Activated CD4-positive, alpha-beta T cell treated with anti-CD3 and anti-CD28 coated beads, Interleukin-2, amount 10 ng/mL, durations not matched to agents 7 days and 5 days (primary cell): ENCODE data around the gene FAM76A. TPM values are rescaled to one million over a fixed set of nuclear protein-coding genes. Genes with fewer than 3 reads are reported as not detected.
"Not testable (repeated sequence)": the region's sequence is repeated elsewhere in the genome, so short reads cannot be mapped to it uniquely, and the experiment has no call there.

Experiments used
- CTCF ChIA-PET: fragments of 350-600 bp; sonication (Branson Sonifier 250); formaldehyde crosslinking; loops from one replicate; lab custom pipeline; 2021; ENCODE audit warnings: antibody characterized with exemption; lab: Charles Lee
- POLR2A ChIA-PET: fragments of 350-600 bp; sonication (Branson Sonifier 250); formaldehyde crosslinking; loops from one replicate; lab custom pipeline; 2021; ENCODE audit warnings: antibody characterized with exemption; lab: Charles Lee
- DNase-seq: peaks from one replicate; pipeline ENCODE4 v3.0.0-alpha.2; 2020
- H3K27ac Mint-ChIP-seq: one replicate; pipeline ENCODE4 v1.8.0; 2021; ENCODE audit warnings: mild to moderate bottlenecking, moderate library complexity, mixed read lengths
- H3K27me3 Mint-ChIP-seq: one replicate; pipeline ENCODE4 v1.8.0; 2021; ENCODE audit warnings: mixed read lengths
- H3K36me3 Mint-ChIP-seq: one replicate; pipeline ENCODE4 v1.8.0; 2021; ENCODE audit warnings: low read depth, mixed read lengths
- H3K4me1 Mint-ChIP-seq: one replicate; pipeline ENCODE4 v1.8.0; 2021; ENCODE audit warnings: mixed read lengths
- H3K4me3 Mint-ChIP-seq: one replicate; pipeline ENCODE4 v1.8.0; 2021; ENCODE audit warnings: mild to moderate bottlenecking, moderate library complexity, mixed read lengths
- H3K9me3 Mint-ChIP-seq: one replicate; pipeline ENCODE4 v1.8.0; 2021; ENCODE audit warnings: mixed read lengths
- total RNA-seq, 2 experiments: library from RNA; stranded (reverse); gene quantifications; one replicate each; pipeline ENCODE4 v1.2.3, GENCODE V29; 2021

The FAM76A gene
- total RNA-seq, 2 experiments from 2014 or later, result 16.8 to 18.9 TPM

DNA sequence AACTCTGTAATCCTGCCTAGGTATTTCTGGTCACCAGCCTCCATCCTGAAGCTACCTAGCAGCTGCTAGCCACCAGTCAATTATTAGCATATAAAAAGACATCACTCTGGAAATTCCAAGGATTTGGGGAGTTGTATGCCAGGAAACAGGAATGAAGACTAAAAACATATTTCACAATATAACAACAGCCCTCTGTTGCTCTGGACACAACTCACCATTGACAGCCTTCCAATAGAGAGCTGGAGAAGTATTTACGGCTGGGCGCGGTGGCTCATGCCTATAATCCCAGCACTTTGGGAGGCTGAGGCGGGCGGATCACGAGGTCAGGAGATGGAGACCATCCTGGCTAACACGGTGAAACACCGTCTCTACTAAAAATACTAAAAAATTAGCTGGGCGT, 28.9 kb upstream of the FAM76A start:
- CTCF ChIA-PET, result interaction anchor here (1.9 to 2.4 kb wide), 2 partner anchors 10 to 29 kb away, joined by 4 to 9 read pairs; partner anchors contain the start of gene FAM76A
- H3K36me3 Mint-ChIP-seq, H3K4me1 Mint-ChIP-seq, POLR2A ChIA-PET, H3K4me3 Mint-ChIP-seq, H3K27ac Mint-ChIP-seq, DNase-seq: not testable (repeated sequence)
- Mint-ChIP-seq H3K9me3 (peaks cover 13% of the 10 kb centered on the region), H3K27me3 (peaks cover 12% of the 10 kb centered on the region)

DNA sequence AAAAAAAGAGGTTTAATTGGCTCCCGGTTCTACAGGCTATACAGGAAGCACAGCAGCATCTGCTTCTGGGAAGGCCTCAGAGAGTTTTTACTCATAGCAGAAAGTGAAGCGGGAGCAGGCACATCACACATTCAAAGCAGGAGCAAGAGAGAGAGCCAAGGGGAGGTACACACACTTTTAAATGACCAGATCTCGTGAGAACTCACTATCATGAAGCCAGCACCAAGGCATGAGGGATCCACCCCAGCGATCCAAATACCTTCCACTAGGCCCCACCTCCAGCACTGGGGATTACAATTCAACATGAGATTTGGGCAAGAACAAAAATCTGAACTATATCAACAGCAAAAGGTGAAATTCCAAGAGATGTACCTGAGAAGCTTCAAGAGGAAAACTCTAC, 20.8 kb upstream of the FAM76A start:
- H3K4me1 Mint-ChIP-seq, result no peaks in the 10 kb centered on the region
- no peak overlapping the region for H3K27ac Mint-ChIP-seq
- H3K9me3 Mint-ChIP-seq, result peaks cover 17% of the 10 kb centered on the region
- DNase-seq, result no peak
- H3K27me3 Mint-ChIP-seq, result peaks cover 11% of the 10 kb centered on the region
- ChIA-PET POLR2A (no interaction called here), CTCF (no interaction called here)
- no peak overlapping the region for H3K4me3 Mint-ChIP-seq
- peaks cover 2% of the 10 kb centered on the region for H3K36me3 Mint-ChIP-seq

DNA sequence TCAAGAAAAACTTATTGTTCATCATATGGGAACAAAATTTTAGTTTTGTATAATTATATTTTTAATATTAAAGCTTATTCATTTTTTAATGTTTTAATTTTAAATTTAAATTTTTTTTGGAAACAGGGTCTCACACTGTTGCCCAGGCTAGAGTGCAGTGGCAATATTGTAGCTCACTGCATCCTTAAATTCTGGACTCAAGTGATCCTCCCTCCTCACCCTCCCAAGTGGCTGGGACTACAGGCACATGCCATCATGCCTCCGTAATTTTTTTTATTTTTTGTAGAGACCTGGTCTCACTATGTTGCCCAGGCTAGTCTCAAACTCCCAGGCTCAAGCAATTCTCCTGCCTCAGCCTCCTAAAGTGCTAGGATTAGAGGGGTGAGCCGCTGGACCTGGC, 20.2 kb upstream of the FAM76A start:
- no peak for DNase-seq

DNA sequence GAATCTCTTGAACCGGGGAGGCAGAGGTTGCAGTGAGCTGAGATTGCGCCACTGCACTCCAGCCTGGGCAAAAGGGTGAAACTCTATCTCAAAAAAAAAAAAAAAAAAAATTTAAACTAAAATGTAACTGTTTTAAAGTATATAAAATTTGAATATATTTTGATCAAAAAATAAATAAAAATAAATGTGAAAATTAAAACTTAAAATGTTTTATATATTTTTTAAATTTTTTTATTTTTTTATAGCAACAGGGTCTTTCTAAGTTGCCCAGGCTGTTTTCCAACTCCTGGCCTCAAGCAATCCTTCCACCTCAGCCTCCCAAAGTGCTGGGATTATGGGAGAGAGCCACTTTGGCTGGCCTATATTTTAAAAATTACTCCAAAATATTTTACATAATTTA, 15.2 kb upstream of the FAM76A start:
- ChIA-PET POLR2A (no interaction called here), CTCF (no interaction called here)
- H3K9me3 Mint-ChIP-seq, result no peaks in the 10 kb centered on the region
- peaks cover 2% of the 10 kb centered on the region for H3K4me1 Mint-ChIP-seq
- no peak for DNase-seq
- peaks cover 6% of the 10 kb centered on the region for H3K27me3 Mint-ChIP-seq
- no peak overlapping the region for H3K4me3 Mint-ChIP-seq
- no peaks in the 10 kb centered on the region for H3K36me3 Mint-ChIP-seq
- no peak overlapping the region for H3K27ac Mint-ChIP-seq

More for the DNA sequence above, 20.2 kb upstream of the FAM76A start:
- Mint-ChIP-seq H3K4me3 (no peak overlapping the region), H3K27ac (no peak overlapping the region), H3K4me1 (no peaks in the 10 kb centered on the region), H3K36me3 (peaks cover 2% of the 10 kb centered on the region), H3K9me3 (peaks cover 17% of the 10 kb centered on the region), H3K27me3 (peaks cover 8% of the 10 kb centered on the region)
- CTCF ChIA-PET, result no interaction called here
- POLR2A ChIA-PET, result no interaction called here

DNA sequence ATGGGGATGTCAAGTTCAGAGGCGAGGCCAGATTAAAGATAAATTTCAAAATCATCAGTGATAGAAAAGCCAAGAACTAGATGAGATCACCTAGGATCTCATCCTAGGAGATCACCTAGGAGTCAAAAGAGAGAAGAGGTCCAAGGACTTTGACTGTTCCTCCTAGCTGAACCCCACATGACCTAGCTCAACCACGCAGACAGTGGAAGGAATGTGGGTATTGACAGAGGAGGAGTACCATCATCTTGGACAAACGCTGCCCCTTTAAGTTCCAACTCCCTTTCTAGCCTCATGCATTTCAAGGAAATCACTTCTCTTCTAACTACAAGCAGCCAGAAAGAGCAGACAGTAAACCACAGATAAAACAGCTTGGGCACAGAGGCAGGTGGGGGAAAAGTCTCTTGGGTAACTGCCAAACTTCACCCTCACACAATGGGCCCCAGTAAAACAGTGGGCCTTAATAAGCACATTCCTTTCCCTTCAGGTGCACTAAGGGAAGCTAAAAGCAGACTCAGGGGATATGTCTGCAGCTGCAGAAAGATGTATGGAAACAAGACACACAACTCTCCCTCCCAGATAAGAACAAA, 12.5 kb upstream of the FAM76A start:
- no peak for DNase-seq
- peaks cover 2% of the 10 kb centered on the region for H3K4me1 Mint-ChIP-seq
- H3K27ac Mint-ChIP-seq, result no peak overlapping the region
- no peak overlapping the region for H3K4me3 Mint-ChIP-seq
- ChIA-PET POLR2A (no interaction called here), CTCF (interaction anchor here (0.6 to 1.7 kb wide), 2 partner anchors 12 to 13 kb away, joined by 3 to 5 read pairs; partner anchors contain the start of gene FAM76A)
- peaks cover 24% of the 10 kb centered on the region for H3K27me3 Mint-ChIP-seq
- no peaks in the 10 kb centered on the region for H3K36me3 Mint-ChIP-seq
- H3K9me3 Mint-ChIP-seq, result peaks cover 11% of the 10 kb centered on the region

DNA sequence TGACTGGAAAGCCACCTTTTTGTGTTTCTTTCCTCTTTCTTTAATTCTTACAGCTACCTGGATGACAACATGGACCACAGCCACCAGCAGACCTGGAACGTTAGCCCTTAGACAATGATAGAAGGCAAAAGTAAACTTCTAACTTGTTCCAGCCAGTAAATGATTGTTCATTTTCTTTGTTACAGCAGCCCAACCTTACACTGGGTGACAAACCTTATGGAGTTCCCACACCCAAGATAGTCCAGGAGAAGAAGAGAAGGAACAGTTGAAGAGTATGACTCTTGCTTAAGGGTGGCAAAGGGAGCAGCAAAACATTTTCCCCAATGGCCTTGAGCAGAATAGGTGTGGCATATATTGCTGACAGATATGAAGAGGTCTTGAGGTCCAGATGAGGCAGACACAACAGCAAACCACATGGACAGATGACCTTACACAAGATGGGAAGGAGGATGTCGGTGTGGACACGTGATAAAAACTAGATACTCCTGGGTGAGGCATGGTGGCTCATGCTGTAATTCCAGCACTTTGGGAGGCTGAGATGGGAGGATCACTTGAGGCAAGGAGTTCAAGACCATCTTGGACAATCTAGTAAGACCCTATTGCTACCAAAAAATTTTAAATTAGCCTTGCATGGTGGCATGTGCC, 11.8 kb upstream of the FAM76A start:
- Mint-ChIP-seq H3K27ac (no peak overlapping the region), H3K4me3 (no peak overlapping the region), H3K27me3 (peaks cover 22% of the 10 kb centered on the region), H3K9me3 (peaks cover 11% of the 10 kb centered on the region), H3K36me3 (no peaks in the 10 kb centered on the region), H3K4me1 (peaks cover 2% of the 10 kb centered on the region)
- no peak for DNase-seq
- CTCF ChIA-PET, result interaction anchor here (1.7 kb wide), 1 partner anchor 12 kb away, joined by 5 read pairs; the partner anchor contains the start of gene FAM76A
- POLR2A ChIA-PET, result no interaction called here

GRCh38 chr1:27716262-27716895, 9.4 kb upstream of the FAM76A start:
- no peak for DNase-seq
- Mint-ChIP-seq H3K4me3 (no peak overlapping the region), H3K36me3 (no peaks in the 10 kb centered on the region), H3K27me3 (peaks cover 33% of the 10 kb centered on the region), H3K4me1 (peaks cover 2% of the 10 kb centered on the region), H3K9me3 (peaks cover 11% of the 10 kb centered on the region), H3K27ac (no peak overlapping the region)
- ChIA-PET CTCF (no interaction called here), POLR2A (no interaction called here)

DNA sequence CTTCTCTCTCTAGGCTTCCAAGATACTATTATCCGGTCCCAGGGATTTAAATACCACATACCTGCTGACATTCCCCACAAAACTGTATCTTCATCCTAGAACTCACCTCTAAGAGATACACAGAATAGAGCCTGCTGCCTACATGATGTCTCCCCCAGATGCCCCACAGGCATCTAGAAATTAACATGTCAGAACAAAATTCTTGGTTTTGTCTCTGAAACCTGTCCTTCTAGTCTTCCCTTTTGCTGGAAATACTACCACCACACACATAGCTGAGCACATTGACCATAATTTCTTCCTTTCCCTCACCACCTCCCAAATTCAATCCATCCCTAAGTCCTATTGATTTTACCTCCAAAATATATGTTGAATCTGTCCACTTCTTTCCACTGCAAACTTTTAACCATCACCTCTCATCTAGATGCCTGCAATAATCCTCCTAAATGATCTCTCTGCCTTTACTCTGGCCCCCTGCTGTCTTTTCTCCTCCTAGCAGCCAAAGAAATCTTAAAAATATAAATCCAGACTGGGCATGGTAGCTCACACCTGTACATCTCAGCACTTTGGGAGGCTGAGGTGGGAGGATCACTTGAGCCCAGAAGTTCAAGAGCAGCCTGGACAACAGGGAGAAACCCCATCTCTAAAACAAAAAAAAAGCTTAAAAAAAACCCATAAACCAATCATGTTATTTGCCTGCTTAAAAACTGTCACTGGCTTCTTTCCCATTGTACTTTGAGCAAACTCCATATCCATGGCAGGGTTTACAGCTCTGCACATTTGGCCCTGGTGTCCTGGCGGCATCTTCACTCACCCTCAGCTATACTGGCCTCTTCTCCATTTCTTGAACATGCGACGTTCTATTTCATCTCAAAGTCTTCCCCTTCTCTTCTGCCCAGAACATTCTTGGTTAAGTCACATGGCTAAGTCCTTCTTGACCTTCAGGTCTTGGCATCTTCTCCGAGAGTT, 6.2 kb upstream of the FAM76A start:
- Mint-ChIP-seq H3K9me3 (peaks cover 11% of the 10 kb centered on the region), H3K27me3 (peaks cover 33% of the 10 kb centered on the region), H3K4me3 (no peak overlapping the region), H3K27ac (no peak overlapping the region), H3K4me1 (peaks cover 1% of the 10 kb centered on the region), H3K36me3 (no peaks in the 10 kb centered on the region)
- CTCF ChIA-PET, result interaction anchor here (0.6 to 1.5 kb wide), 7 partner anchors 23 to 1499 kb away, joined by 3 to 5 read pairs (median 4); partner anchors contain the start of gene IFI6
- DNase-seq, result peak; percentile 10
- POLR2A ChIA-PET, result no interaction called here

- Mint-ChIP-seq H3K4me1 (peaks cover 23% of the 10 kb centered on the region), H3K9me3 (no peaks in the 10 kb centered on the region), H3K4me3 (peak overlapping the region; percentile 79), H3K27me3 (peaks cover 5% of the 10 kb centered on the region), H3K27ac (peak overlapping the region; percentile 95), H3K36me3 (peaks cover 7% of the 10 kb centered on the region)
- peak; percentile 14 for DNase-seq
- ChIA-PET CTCF (interaction anchor here (0.6 to 1.8 kb wide), 29 partner anchors 8 to 297 kb away, joined by 3 to 13 read pairs (median 3); partner anchors contain the start of genes IFI6, PPP1R8 and STX12), POLR2A (interaction anchor here (0.8 to 1.3 kb wide), 3 partner anchors 33 to 53 kb away, joined by 3 to 4 read pairs (median 4); partner anchors contain the start of genes IFI6 and STX12)
Observed at GRCh38 chr1:27724961-27725373, 794 bp upstream of the FAM76A start.

GRCh38 chr1:27726173-27727044, 648 bp downstream of the FAM76A start:
- Mint-ChIP-seq H3K27ac (peak overlapping the region; percentile 85), H3K4me1 (peaks cover 25% of the 10 kb centered on the region), H3K36me3 (peaks cover 12% of the 10 kb centered on the region), H3K27me3 (no peaks in the 10 kb centered on the region), H3K9me3 (no peaks in the 10 kb centered on the region), H3K4me3 (peak overlapping the region; percentile 82)
- ChIA-PET CTCF (interaction anchor here (0.6 to 1.8 kb wide), 25 partner anchors 9 to 754 kb away, joined by 3 to 13 read pairs (median 3); partner anchors contain the start of genes IFI6, PPP1R8 and STX12), POLR2A (interaction anchor here (0.6 to 1.3 kb wide), 2 partner anchors 45 to 55 kb away, joined by 3 to 4 read pairs; partner anchors contain the start of gene IFI6)
- peak; percentile 47 for DNase-seq

DNA sequence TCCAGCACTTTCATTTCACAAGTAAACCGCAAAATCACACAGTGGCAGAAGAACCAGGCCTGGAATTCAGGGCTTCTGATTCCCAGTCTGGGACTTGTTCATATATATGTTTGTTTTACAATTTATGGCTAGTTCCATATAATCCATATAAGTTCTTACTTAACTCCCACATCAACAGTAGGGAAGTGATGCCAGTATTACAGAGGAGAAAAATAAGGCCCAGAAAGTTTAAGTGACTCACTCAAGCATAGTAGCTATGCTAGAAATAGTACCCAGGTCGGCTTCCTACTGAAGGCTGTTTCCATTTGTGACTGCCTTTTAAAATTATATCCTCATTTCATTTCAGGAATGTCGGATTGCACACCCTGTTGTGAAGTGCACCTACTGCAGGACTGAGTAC, 1.4 kb downstream of the FAM76A start:
- no peaks in the 10 kb centered on the region for H3K9me3 Mint-ChIP-seq
- H3K36me3 Mint-ChIP-seq, result peaks cover 12% of the 10 kb centered on the region
- no peak for DNase-seq
- ChIA-PET CTCF (no interaction called here), POLR2A (no interaction called here)
- H3K27ac Mint-ChIP-seq, result no peak overlapping the region
- H3K4me1 Mint-ChIP-seq, result peaks cover 25% of the 10 kb centered on the region
- H3K4me3 Mint-ChIP-seq, result peak overlapping the region; percentile 82
- H3K27me3 Mint-ChIP-seq, result no peaks in the 10 kb centered on the region
